Thyroid gland (tissue), 4 donors: Measurements from ENCODE around the gene SLC25A26.

Source experiments
- POLR2A ChIP-seq, 2 donors: fragments of 450-650 bp; IDR thresholded peaks; one replicate each; pipeline ENCODE4 v1.6.1; 2017; ENCODE audit warnings: antibody characterized with exemption in 2 of 2, mild to moderate bottlenecking in 2 of 2, moderate library complexity in 1 of 2
- TF ChIP-seq, protein P1 (sequence below), 6 experiments: fragments of 200-600 bp in 3 of 6; fragments of 450-650 bp in 3 of 6; sonication (generic) in 3 of 6; IDR thresholded peaks; one replicate each; pipeline ENCODE4 v1.5.1; 2016 to 2019; ENCODE audit warnings: antibody characterized with exemption in 6 of 6, mild to moderate bottlenecking in 2 of 6, inconsistent platforms in 1 of 6, moderate library complexity in 1 of 6

DNA sequence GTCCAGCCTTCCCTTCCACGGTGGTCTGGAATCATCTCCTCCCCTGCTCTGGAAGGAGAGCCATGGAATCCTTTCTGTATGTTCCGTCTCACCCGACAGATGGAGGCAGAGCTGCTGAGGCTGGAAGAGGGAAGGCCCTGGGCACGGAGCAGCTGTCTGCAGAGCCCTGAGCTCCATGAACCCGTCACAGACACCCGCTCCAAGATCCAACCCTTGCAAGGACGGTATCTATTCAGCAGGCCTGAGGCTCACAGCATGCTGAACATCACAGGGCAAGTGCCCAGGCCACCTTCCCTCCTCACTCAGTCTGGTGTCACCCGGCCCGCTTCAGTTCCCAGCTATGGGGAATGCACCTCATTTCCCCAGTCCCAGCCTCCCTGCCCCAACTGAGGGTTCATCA is 176.1 kb downstream of the SLC25A26 start:
- TF ChIP-seq, protein P1, sequence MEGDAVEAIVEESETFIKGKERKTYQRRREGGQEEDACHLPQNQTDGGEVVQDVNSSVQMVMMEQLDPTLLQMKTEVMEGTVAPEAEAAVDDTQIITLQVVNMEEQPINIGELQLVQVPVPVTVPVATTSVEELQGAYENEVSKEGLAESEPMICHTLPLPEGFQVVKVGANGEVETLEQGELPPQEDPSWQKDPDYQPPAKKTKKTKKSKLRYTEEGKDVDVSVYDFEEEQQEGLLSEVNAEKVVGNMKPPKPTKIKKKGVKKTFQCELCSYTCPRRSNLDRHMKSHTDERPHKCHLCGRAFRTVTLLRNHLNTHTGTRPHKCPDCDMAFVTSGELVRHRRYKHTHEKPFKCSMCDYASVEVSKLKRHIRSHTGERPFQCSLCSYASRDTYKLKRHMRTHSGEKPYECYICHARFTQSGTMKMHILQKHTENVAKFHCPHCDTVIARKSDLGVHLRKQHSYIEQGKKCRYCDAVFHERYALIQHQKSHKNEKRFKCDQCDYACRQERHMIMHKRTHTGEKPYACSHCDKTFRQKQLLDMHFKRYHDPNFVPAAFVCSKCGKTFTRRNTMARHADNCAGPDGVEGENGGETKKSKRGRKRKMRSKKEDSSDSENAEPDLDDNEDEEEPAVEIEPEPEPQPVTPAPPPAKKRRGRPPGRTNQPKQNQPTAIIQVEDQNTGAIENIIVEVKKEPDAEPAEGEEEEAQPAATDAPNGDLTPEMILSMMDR (IDR thresholded peaks at IDR 0.05), result no peak
- TF ChIP-seq POLR2A (IDR thresholded peaks at IDR 0.05), result no peak
